Activated B cell treated with CpG ODN at 0.5 μM for 24 hours (primary cell): Measurements from ENCODE around the gene TAB3. TPM values are rescaled to one million over a fixed set of nuclear protein-coding genes. Genes with fewer than 3 reads are reported as not detected.

ENCODE experiments used
- ATAC-seq: fragments of 200-7000 bp; cut with Tn5 transposase; one replicate; pipeline ENCODE4 v1.10.0; 2021; ENCODE audit warnings: low read depth, mild to moderate bottlenecking, moderate library complexity
- CTCF ChIA-PET: fragments of 350-600 bp; sonication (Branson Sonifier 250); formaldehyde crosslinking; loops from one replicate; lab custom pipeline; 2021; ENCODE audit warnings: antibody characterized with exemption; lab: Charles Lee
- POLR2A ChIA-PET: fragments of 350-600 bp; sonication (Branson Sonifier 250); formaldehyde crosslinking; loops from one replicate; lab custom pipeline; 2021; ENCODE audit warnings: antibody characterized with exemption; lab: Charles Lee
- DNase-seq: peaks from one replicate; pipeline ENCODE4 v3.0.0; 2022
- H3K27ac Mint-ChIP-seq: one replicate; pipeline ENCODE4 v1.8.0; 2020; ENCODE audit warnings: mixed read lengths
- H3K27me3 Mint-ChIP-seq: one replicate; pipeline ENCODE4 v1.8.0; 2021; ENCODE audit warnings: mixed read lengths
- H3K36me3 Mint-ChIP-seq: one replicate; pipeline ENCODE4 v1.8.0; 2021; ENCODE audit warnings: low read depth, mixed read lengths
- H3K4me1 Mint-ChIP-seq: one replicate; pipeline ENCODE4 v1.8.0; 2021; ENCODE audit warnings: mixed read lengths
- H3K4me3 Mint-ChIP-seq: one replicate; pipeline ENCODE4 v1.8.0; 2020; ENCODE audit warnings: mild to moderate bottlenecking, mixed read lengths
- H3K9me3 Mint-ChIP-seq: one replicate; pipeline ENCODE4 v1.8.0; 2020; ENCODE audit warnings: mixed read lengths
- intact Hi-C: fragments of 100-400 bp; cut with micrococcal nuclease; formaldehyde crosslinking; loops from one replicate; pipeline ENCODE4 v1.15.1; 2024
- total RNA-seq: library from RNA; stranded (reverse); gene quantifications from 2 replicates; pipeline ENCODE4 v1.2.3, GENCODE V29; 2022
- TF ChIP-seq, protein P1 (sequence below): fragments of 200-600 bp; IDR thresholded peaks from one replicate; pipeline ENCODE4 v1.8.0; 2022; ENCODE audit warnings: antibody characterized with exemption, mild to moderate bottlenecking

TAB3 gene
- total RNA-seq, 1 donor from 2014 or later: 23.9 TPM

DNA sequence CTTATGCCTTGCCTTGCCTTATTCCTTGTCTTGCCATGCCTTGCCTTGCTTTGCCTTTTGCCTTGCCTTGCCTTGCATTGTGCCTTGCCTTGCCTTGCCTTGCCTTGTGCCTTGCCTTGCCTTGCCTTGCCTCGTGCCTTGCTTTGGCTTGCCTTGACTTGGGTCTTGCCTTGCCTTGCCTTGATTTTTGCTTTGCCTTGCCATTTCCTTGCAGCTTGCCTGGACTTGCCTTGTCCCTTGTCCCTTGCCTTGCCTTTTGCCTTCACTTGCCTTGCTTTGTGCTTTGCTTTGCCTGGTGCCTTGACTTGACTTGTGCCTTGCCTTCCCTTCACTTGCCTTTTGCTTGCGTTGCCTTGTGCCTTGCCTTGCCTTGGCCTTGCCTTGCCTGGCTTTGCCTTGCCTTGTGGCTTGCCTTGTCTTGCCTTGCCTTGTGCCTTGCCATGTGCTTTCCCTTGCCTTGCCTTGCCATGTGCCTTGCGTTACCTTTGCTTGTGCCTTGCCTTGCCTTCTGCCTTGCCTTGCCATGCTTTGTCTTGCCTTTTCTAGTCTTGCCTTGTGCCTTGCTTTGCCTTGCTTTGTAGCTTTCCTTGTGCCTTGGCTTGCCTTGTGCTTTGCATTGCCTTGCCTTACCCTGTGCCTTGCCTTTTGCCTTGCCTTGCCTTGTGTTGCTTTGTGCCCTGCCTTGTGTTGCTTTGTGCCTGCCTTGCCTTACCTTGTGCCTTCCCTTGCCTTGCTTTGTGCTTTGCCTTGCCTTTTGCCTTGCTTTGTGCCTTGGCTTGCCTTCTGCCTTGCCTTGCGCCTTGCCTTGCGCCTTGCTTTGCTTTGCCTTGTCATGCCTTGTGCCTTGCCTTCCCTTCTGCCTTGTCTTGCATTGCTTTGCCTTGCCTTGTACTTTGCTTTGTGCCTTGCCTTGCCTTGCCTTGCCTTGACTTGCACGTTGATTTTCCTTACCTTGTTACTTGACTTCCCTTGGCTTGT is 92.8 kb downstream of the TAB3 start:
- CTCF ChIA-PET: no interaction called here
- no peak for ATAC-seq

GRCh38 chrX:30794497-30794896 is 94.6 kb downstream of the TAB3 start:
- no peak for ATAC-seq
- Mint-ChIP-seq H3K9me3 (peaks cover 4% of the 10 kb centered on the region), H3K4me1 (no peaks in the 10 kb centered on the region), H3K27me3 (no peaks in the 10 kb centered on the region), H3K27ac (no peak overlapping the region), H3K4me3 (no peak overlapping the region), H3K36me3 (no peaks in the 10 kb centered on the region)
- DNase-seq: no peak
- ChIA-PET POLR2A (no interaction called here), CTCF (no interaction called here)
- intact Hi-C loops: no loop called here
- TF ChIP-seq, protein P1, sequence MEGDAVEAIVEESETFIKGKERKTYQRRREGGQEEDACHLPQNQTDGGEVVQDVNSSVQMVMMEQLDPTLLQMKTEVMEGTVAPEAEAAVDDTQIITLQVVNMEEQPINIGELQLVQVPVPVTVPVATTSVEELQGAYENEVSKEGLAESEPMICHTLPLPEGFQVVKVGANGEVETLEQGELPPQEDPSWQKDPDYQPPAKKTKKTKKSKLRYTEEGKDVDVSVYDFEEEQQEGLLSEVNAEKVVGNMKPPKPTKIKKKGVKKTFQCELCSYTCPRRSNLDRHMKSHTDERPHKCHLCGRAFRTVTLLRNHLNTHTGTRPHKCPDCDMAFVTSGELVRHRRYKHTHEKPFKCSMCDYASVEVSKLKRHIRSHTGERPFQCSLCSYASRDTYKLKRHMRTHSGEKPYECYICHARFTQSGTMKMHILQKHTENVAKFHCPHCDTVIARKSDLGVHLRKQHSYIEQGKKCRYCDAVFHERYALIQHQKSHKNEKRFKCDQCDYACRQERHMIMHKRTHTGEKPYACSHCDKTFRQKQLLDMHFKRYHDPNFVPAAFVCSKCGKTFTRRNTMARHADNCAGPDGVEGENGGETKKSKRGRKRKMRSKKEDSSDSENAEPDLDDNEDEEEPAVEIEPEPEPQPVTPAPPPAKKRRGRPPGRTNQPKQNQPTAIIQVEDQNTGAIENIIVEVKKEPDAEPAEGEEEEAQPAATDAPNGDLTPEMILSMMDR: no peak

More for the DNA sequence above, 92.8 kb downstream of the TAB3 start:
- H3K4me1 Mint-ChIP-seq: no peaks in the 10 kb centered on the region
- POLR2A ChIA-PET: no interaction called here
- no peaks in the 10 kb centered on the region for H3K36me3 Mint-ChIP-seq
- no peak overlapping the region for H3K27ac Mint-ChIP-seq
- no peak overlapping the region for H3K4me3 Mint-ChIP-seq
- no peak for DNase-seq
- H3K27me3 Mint-ChIP-seq: no peaks in the 10 kb centered on the region
- intact Hi-C loops: no loop called here
- no peaks in the 10 kb centered on the region for H3K9me3 Mint-ChIP-seq
- TF ChIP-seq, protein P1: no peak

DNA sequence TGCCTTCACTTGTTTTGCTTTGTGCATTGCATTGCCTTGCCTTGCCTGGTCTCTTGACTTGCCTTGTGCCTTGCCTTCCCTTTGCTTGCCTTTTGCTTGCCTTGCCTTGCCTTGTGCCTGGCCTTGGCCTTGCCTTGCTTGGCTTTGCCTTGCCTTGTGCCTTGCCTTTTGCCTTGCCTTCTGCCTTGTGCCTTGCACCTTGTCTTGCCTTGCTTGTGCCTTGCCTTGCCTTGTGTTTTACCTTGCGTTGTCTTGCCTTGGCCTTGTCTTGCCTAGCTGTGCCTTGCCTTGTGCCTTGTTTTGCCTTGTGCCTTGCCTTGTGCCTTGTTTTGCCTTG is 95.3 kb downstream of the TAB3 start:
- DNase-seq: no peak
- Mint-ChIP-seq H3K27me3 (no peaks in the 10 kb centered on the region), H3K4me1 (no peaks in the 10 kb centered on the region), H3K27ac (no peak overlapping the region), H3K36me3 (no peaks in the 10 kb centered on the region), H3K9me3 (peaks cover 4% of the 10 kb centered on the region), H3K4me3 (no peak overlapping the region)
- TF ChIP-seq, protein P1: no peak
- no peak for ATAC-seq
- ChIA-PET POLR2A (no interaction called here), CTCF (no interaction called here)
- intact Hi-C loops: no loop called here

DNA sequence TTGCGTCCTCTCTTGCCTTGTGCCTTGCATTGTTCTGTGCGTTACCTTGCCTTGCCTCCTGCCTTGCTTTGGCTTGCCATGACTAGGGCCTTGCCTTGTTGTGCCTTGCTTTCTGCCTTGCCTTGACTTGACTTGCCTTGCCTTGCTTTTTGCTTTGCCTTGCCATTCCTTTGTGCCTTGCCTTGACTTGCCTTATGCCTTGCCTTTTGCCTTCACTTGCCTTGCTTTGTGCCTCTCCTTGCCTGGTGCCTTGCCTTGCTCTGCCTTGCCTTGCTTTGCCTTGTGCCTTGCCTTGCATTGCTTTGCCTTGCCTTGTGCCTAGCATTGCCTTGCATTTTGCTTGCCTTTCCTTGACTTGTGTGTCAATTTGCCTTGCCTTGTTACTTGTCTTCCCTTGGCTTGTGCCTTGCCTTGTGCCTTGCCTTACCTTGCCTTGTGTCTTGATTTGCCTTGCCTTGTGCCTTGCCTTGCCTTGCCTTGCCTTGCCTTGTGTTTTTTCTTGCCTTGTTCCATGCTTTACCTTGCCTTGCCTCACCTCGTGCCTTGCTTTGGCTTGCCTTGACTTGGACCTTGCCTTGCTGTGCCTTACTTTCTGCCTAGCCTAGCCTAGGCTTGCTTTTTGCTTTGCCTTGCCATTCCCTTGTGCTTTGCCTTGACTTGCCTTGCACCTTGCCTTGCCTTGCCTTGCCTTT is 95.8 kb downstream of the TAB3 start:
- POLR2A ChIA-PET: no interaction called here
- Mint-ChIP-seq H3K4me3 (no peak overlapping the region), H3K27me3 (no peaks in the 10 kb centered on the region), H3K27ac (no peak overlapping the region), H3K36me3 (no peaks in the 10 kb centered on the region), H3K9me3 (peaks cover 4% of the 10 kb centered on the region), H3K4me1 (no peaks in the 10 kb centered on the region)
- intact Hi-C loops: no loop called here
- CTCF ChIA-PET: no interaction called here
- ATAC-seq (no peak), DNase-seq (no peak)
- TF ChIP-seq, protein P1: no peak
